IMR-90 (cell line): ENCODE measurements around the gene CDC42BPG. TPM values are rescaled to one million over a fixed set of nuclear protein-coding genes. Genes with fewer than 3 reads are reported as not detected.
A peak's percentile ranks its signal among the peaks of the same experiment; 100 is the strongest.

Source experiments
- ATAC-seq: fragments of 200-7000 bp; cut with Tn5 transposase; 2 replicates; pipeline ENCODE4 v1.9.1; 2020; ENCODE audit warnings: low read depth, mild to moderate bottlenecking, moderate library complexity
- BruUV-seq: library from RNA; stranded (reverse); fragments of 400-500 nt; replicated peaks from 2 replicates; lab custom pipeline; 2021; lab: Mats Ljungman, UMichigan
- CTCF ChIA-PET: fragments of 300-600 bp; formaldehyde crosslinking; extraction: SDS; loops from one replicate; lab custom pipeline; 2021; ENCODE audit warnings: antibody characterized with exemption; lab: Yijun Ruan, JAX
- POLR2A ChIA-PET: fragments of 300-600 bp; sonication (Branson Sonifier 250); formaldehyde crosslinking; loops from one replicate; lab custom pipeline; 2022; ENCODE audit warnings: antibody characterized with exemption; ENCODE audit not compliant: unreplicated experiment; lab: Charles Lee
- DNase-seq: peaks from one replicate; pipeline ENCODE4 v3.0.0; 2013
- H2AFZ ChIP-seq: replicated peaks from 2 replicates; pipeline ENCODE3; 2013; ENCODE audit warnings: low read length, mild to moderate bottlenecking; ENCODE audit not compliant: poor library complexity
- H2AK5ac ChIP-seq: 2 replicates; pipeline ENCODE4 v1.6.1; 2013; ENCODE audit warnings: low read depth, low read length, inconsistent platforms
- H2AK9ac ChIP-seq: replicated peaks from 2 replicates; pipeline ENCODE3; 2013; ENCODE audit warnings: mild to moderate bottlenecking, low read depth, low read length, moderate library complexity; ENCODE audit not compliant: poor library complexity
- H2BK120ac ChIP-seq: 2 replicates; pipeline ENCODE4 v1.6.1; 2013; ENCODE audit warnings: low read depth, low read length, inconsistent platforms
- H2BK15ac ChIP-seq: 3 replicates; pipeline ENCODE4 v1.6.1; 2013; ENCODE audit warnings: low read depth, low read length, inconsistent platforms
- H2BK20ac ChIP-seq: 2 replicates; pipeline ENCODE4 v1.6.1; 2013; ENCODE audit warnings: low read depth, mild to moderate bottlenecking, inconsistent platforms, low read length, moderate library complexity
- H2BK5ac ChIP-seq: 2 replicates; pipeline ENCODE4 v1.6.1; 2013; ENCODE audit warnings: mild to moderate bottlenecking, low read depth, low read length, inconsistent platforms; ENCODE audit not compliant: poor library complexity, severe bottlenecking
- H3K14ac ChIP-seq: replicated peaks from 2 replicates; pipeline ENCODE4 v1.6.1; 2013; ENCODE audit warnings: low read depth, low read length, inconsistent platforms
- H3K18ac ChIP-seq: 2 replicates; pipeline ENCODE4 v1.6.1; 2013; ENCODE audit warnings: low read depth, low read length, control low read depth
- H3K23ac ChIP-seq: 2 replicates; pipeline ENCODE4 v1.6.1; 2013; ENCODE audit warnings: low read depth, low read length, inconsistent platforms
- H3K27ac ChIP-seq: 2 replicates; pipeline ENCODE4 v1.5.1; 2013; ENCODE audit warnings: mild to moderate bottlenecking, control low read depth, low read length; ENCODE audit not compliant: insufficient read depth
- H3K27me3 ChIP-seq: 2 replicates; pipeline ENCODE4 v1.6.1; 2013; ENCODE audit warnings: low read length; ENCODE audit not compliant: control insufficient read depth, insufficient read depth
- H3K36me3 ChIP-seq: 2 replicates; pipeline ENCODE4 v1.6.1; 2013; ENCODE audit warnings: low read length, mixed read lengths; ENCODE audit not compliant: control insufficient read depth, insufficient read depth
- H3K4ac ChIP-seq: 2 replicates; pipeline ENCODE4 v1.6.1; 2013; ENCODE audit warnings: low read depth, low read length, inconsistent platforms
- H3K4me1 ChIP-seq: 2 replicates; pipeline ENCODE4 v1.6.1; 2013; ENCODE audit warnings: low read length, mixed read lengths; ENCODE audit not compliant: control insufficient read depth, insufficient read depth
- H3K4me2 ChIP-seq: 2 replicates; pipeline ENCODE4 v1.6.1; 2013; ENCODE audit warnings: low read depth, mild to moderate bottlenecking, control low read depth, low read length, moderate library complexity
- H3K4me3 ChIP-seq: 2 replicates; pipeline ENCODE4 v1.5.1; 2013; ENCODE audit warnings: low read depth, mild to moderate bottlenecking, control low read depth, low read length, moderate library complexity; ENCODE audit not compliant: insufficient read depth
- H3K56ac ChIP-seq: 2 replicates; pipeline ENCODE4 v1.6.1; 2013; ENCODE audit warnings: low read length, inconsistent platforms; ENCODE audit not compliant: insufficient read depth; ENCODE audit errors: extremely low read depth
- H3K79me1 ChIP-seq, 2 experiments: 2 replicates each; pipeline ENCODE4 v1.6.1; 2013; ENCODE audit warnings: low read length in 2 of 2, inconsistent platforms in 1 of 2, low read depth in 1 of 2
- H3K9ac ChIP-seq: 2 replicates; pipeline ENCODE4 v1.6.1; 2013; ENCODE audit warnings: low read depth, low read length, control low read depth
- H3K9me1 ChIP-seq: 2 replicates; pipeline ENCODE4 v1.6.1; 2013; ENCODE audit warnings: low read length, inconsistent platforms; ENCODE audit not compliant: insufficient read depth
- H3K9me3 ChIP-seq: 2 replicates; pipeline ENCODE4 v1.6.1; 2013; ENCODE audit warnings: low read length; ENCODE audit not compliant: control insufficient read depth, insufficient read depth
- H4K20me1 ChIP-seq: 2 replicates; pipeline ENCODE4 v1.6.1; 2013; ENCODE audit warnings: low read length, inconsistent platforms; ENCODE audit not compliant: insufficient read depth
- H4K5ac ChIP-seq: 2 replicates; pipeline ENCODE4 v1.6.1; 2013; ENCODE audit warnings: mild to moderate bottlenecking, low read depth, low read length, control low read depth
- H4K8ac ChIP-seq, 2 experiments: 2 replicates each; pipeline ENCODE4 v1.6.1; 2013; ENCODE audit warnings: low read depth in 2 of 2, low read length in 2 of 2, control low read depth in 1 of 2, inconsistent platforms in 1 of 2
- H4K91ac ChIP-seq: 2 replicates; pipeline ENCODE4 v1.6.1; 2013; ENCODE audit warnings: low read depth, low read length, inconsistent platforms; ENCODE audit not compliant: insufficient read depth
- BHLHE40 ChIP-seq: fragments of 150-350 bp; IDR thresholded peaks from 2 replicates; pipeline ENCODE4 v1.6.1; 2016; ENCODE audit warnings: mild to moderate bottlenecking, low read depth, low read length
- MXI1 ChIP-seq: IDR thresholded peaks from 2 replicates; pipeline ENCODE4 v1.6.1; 2012; ENCODE audit warnings: low read depth, mild to moderate bottlenecking, low read length, moderate library complexity, borderline replicate concordance
- RAD21 ChIP-seq: IDR thresholded peaks from 2 replicates; pipeline ENCODE4 v1.6.1; 2012; ENCODE audit warnings: low read length, improper control_type of control experiment
- RFX5 ChIP-seq: IDR thresholded peaks from 2 replicates; pipeline ENCODE4 v1.8.0; 2012; ENCODE audit warnings: low read depth, mild to moderate bottlenecking, low read length, moderate library complexity
- WGBS, 2 experiments: methylation state at CpG; one replicate each; pipeline versions ENCODE4 v1.1.5 to v1.1.7; 2013; ENCODE audit warnings: missing lambda C conversion rate in 2 of 2; ENCODE audit not compliant: insufficient read length in 1 of 2; ENCODE audit errors: extremely low coverage in 2 of 2; 5-methylcytosine and 5-hydroxymethylcytosine counted together
- dilution Hi-C: fragments of 300-500 bp; cut with HindIII; formaldehyde crosslinking; loops from one replicate; pipeline ENCODE4 v1.14.3; 2018; ENCODE audit warnings: low sequenced_read_pairs; ENCODE audit not compliant: unreplicated experiment
- in situ Hi-C: fragments of 300-500 bp; cut with MboI; formaldehyde crosslinking; loops from 3 replicates; pipeline ENCODE4 v1.14.3; 2019; ENCODE audit warnings: low sequenced_read_pairs, inconsistent platforms, mixed read lengths
- intact Hi-C: fragments of 100-400 bp; cut with micrococcal nuclease; formaldehyde crosslinking; loops from 2 replicates; pipeline ENCODE4 v1.10.0; 2022
- polyA plus RNA-seq, 3 experiments: library from polyadenylated mRNA; depleted of rRNA; stranded (reverse); fragments of >200 nt; gene quantifications; 2 replicates each; pipeline ENCODE4 v1.2.3, GENCODE V29; 2012; ENCODE audit warnings: low replicate concordance in 1 of 3
- total RNA-seq: library from RNA; depleted of rRNA; stranded (reverse); fragments of >200 nt; gene quantifications from 2 replicates; pipeline ENCODE4 v1.2.3, GENCODE V29; 2012

CDC42BPG gene
- total and polyA plus RNA-seq, 2 of the 4 experiments (the other 2 are of a cell fraction) = under 0.01 to 0.12 TPM

DNA sequence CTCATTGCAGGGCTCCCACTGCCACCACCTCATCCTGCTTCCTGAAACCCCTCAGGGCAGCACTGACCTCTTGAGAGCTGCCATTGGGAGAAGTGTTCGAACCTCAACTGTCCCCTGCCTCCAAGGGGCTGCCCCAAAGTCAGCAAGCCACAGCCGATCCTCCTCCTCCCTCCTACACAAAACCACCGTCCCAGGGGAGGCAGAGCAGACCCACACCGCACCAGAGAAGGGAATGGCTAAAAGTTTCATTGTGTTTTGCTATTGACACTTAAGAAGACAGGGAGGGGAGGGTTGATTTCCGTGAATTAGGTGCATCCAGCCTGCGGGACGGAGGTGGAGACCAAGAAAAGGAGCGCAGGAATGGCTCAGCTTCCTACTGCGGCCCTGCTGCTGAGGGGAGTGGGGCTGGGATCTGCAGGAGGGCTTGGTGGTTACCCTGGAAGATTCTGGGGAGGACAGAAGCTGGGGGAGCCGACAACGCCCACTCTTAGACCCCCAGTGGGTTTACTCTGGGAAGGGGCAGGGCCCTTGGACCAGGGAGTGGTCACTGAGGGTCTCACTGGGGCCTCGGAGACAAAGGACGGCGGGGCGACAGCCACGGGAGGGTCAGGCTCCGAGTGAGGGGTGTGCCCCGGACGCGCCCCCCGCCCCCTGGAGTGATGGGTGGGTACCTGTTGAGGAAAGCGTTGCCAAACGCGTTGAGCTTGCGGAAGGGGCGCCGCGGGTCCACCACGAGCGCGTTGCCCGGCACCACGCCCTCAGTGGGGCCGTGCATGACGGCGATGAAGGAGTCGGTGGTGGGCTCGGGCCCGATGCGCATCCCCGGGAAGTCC lies 33.2 kb upstream of the CDC42BPG start:
- POLR2A ChIA-PET = interaction anchor here (0.6 to 1.5 kb wide), 4 partner anchors 9 to 75 kb away, joined by 3 to 6 read pairs (median 4); partner anchors contain the start of gene MAP4K2
- peak overlapping the region; percentile 88 for H3K56ac ChIP-seq
- no peaks in the 10 kb centered on the region for H3K9me3 ChIP-seq
- DNase-seq (no peak), ATAC-seq (peak; percentile 1)
- peak overlapping the region; percentile 95 for H3K14ac ChIP-seq
- peak overlapping the region; percentile 93 for H3K23ac ChIP-seq
- WGBS, 2 experiments = 1% methylated on average over 17 of the region's 41 CpGs; no CpG with 5 or more reads in 1 of the 2 experiments
- H2BK15ac ChIP-seq = peak overlapping the region; percentile 24; the same call in 1 of the 3 replicates
- H3K27me3 ChIP-seq = no peaks in the 10 kb centered on the region
- peak overlapping the region; percentile 99 for H2AK9ac ChIP-seq
- dilution Hi-C loops = no loop called here
- H2BK20ac ChIP-seq = peak overlapping the region; percentile 49; the same call in 1 of the 2 replicates
- in situ Hi-C loops = no loop called here
- H2BK5ac ChIP-seq = peak overlapping the region; percentile 90
- peak overlapping the region; percentile 96 for H3K4ac ChIP-seq
- CTCF ChIA-PET = interaction anchor here (0.7 to 2.7 kb wide), 5 partner anchors 9 to 31 kb away, joined by 3 to 12 read pairs (median 4); no protein-coding TSS in a partner anchor
- peak overlapping the region; percentile 90 for H3K4me2 ChIP-seq
- peak overlapping the region; percentile 84 for H3K27ac ChIP-seq
- intact Hi-C loops = loop anchor here (1.0 to 2.0 kb wide), 3 partner anchors 7 to 30 kb away; no protein-coding TSS in a partner anchor
- H3K9me1 ChIP-seq = peaks cover 19% of the 10 kb centered on the region
- H2AK5ac ChIP-seq = peak overlapping the region; percentile 96
- peak overlapping the region; percentile 95 for H3K4me3 ChIP-seq
- TF ChIP-seq RAD21 (no peak), BHLHE40 (no peak), RFX5 (no peak), MXI1 (0 out of 2 replicates have a peak, but pooled peaks have one; percentile 31)
- H4K5ac ChIP-seq = peak overlapping the region; percentile 60; the same call in 1 of the 2 replicates
- peak overlapping the region; percentile 93 for H2AFZ ChIP-seq
- peaks cover 47% of the 10 kb centered on the region for H4K20me1 ChIP-seq
- peaks cover 23% of the 10 kb centered on the region for H3K36me3 ChIP-seq
- peak overlapping the region; percentile 28 to 74; a peak in 3 of 4 replicates for H4K8ac ChIP-seq
- peak overlapping the region; percentile 87 for H4K91ac ChIP-seq
- H2BK120ac ChIP-seq = peak overlapping the region; percentile 61
- H3K18ac ChIP-seq = peak overlapping the region; percentile 63
- H3K9ac ChIP-seq = peak overlapping the region; percentile 94
- peaks cover 6 to 49% of the 10 kb centered on the region in 2 experiments; a peak in 3 of 4 replicates for H3K79me1 ChIP-seq
- peaks cover 15% of the 10 kb centered on the region for H3K4me1 ChIP-seq
- no TSS peak for BruUV-seq
